GM18505 (cell line): ENCODE measurements around the gene UBE2S.

Experiments used
- ATAC-seq: cut with Tn5 transposase; IDR thresholded peaks from one replicate; pipeline ENCODE4 v1.9.1; 2021; ENCODE audit not compliant: unreplicated experiment
- POLR2A ChIP-seq: IDR thresholded peaks from 4 replicates; pipeline ENCODE4 v1.6.1; 2011; ENCODE audit warnings: borderline replicate concordance; ENCODE audit not compliant: insufficient read depth, insufficient read length; ENCODE audit errors: extremely low read depth

The UBE2S gene

DNA sequence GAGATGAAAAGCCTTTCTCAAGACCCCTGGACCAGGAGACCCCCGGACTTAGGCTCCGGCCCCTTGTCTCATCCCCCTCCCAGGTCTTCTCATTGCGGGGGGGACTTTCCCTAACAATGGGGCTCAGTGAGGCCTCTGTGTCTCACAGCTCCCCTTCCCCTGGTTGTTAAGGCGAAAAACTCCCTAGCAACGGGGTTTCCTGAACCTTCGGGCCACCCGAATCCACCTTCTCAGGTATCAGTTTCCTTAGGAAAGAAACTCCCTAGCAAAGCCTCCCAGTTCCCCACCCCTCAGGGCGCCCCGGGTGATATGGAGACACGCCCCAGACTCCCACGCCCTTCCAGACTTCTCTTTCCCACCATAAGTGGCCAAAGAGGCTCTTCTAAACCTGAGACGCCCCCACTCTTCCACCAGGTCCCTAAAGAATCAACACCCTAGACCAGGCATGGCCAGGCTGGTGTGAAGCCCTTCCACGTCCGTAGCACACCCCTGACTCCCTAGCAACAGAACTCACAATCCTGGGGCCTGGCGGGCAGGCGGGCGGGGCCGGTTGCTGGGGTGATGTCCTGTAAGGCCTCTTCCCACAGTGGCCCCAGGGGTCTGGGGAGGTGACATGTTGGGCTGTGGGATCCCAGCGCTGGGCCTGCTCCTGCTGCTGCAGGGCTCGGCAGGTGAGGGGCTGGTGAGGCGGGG lies 31.2 kb downstream of the UBE2S start, which contains the start of gene TMEM190:
TSS of gene TMEM190 (plus strand) at position 586 of the 693 bp plus-strand sequence. CDS start at position 614, 28 bp downstream.
- ATAC-seq: no peak
- TF ChIP-seq POLR2A: no peak

- ATAC-seq: no peak
Observed at GRCh38 chr19:55373993-55374757, 33.4 kb downstream of the UBE2S start.

GRCh38 chr19:55373306-55373992 lies 34.1 kb downstream of the UBE2S start:
- no peak for TF ChIP-seq POLR2A
- ATAC-seq: no peak

More at GRCh38 chr19:55373993-55374757, 33.4 kb downstream of the UBE2S start:
- TF ChIP-seq POLR2A: no peak

GRCh38 chr19:55372316-55373081 lies 35.1 kb downstream of the UBE2S start:
- no peak for ATAC-seq
- TF ChIP-seq POLR2A: no peak

- ATAC-seq: no peak
- TF ChIP-seq POLR2A: no peak
Observed at GRCh38 chr19:55370305-55370988, 37.1 kb downstream of the UBE2S start, which contains the start of gene IL11. Gene IL11 (minus strand): TSS chr19:55370463. CDS start chr19:55370310, 153 bp downstream.

GRCh38 chr19:55369653-55370304 lies 37.8 kb downstream of the UBE2S start:
- no peak for ATAC-seq

DNA sequence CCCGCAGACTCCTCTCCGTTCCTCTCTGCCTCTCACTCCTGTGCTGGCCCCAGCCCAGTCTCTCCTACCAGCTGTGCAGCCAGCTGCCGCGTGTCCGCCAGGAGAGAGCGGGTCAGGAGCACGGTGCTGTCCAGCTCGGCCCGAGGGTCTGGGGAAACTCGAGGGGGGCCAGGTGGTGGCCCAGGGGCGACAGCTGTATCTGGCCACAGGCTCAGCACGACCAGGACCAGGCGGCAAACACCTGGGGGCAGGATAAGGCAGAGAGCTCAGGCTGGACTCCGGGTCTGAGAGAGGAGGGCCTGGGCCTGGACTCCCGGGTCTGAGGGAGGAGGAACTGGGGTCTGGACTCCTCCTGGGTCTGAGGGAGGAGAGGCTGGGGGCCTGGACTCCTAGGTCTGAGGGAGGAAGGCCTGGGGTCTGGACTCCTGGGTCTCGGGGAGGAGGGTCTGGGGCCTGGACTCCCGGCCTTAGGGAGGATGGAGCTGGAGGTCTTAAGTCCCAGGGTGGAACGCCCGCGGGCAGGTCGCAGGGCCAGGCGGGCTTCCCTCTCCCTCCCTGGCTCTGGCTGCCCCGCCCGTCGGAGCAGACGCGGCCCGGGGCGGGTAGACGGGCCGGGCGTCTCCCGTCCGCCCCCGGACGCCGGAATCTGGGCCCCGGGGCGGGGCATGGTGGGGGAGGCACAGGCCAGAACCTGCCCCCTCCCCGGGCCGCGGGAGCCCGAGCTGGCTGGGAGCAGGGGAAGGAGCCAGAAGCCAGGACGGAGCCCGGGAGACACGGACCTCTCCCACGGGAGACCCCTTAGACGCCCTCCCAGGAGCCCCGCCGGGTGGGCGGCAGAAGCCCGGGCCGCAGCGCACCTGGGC lies 38.7 kb downstream of the UBE2S start:
- no peak for TF ChIP-seq POLR2A
- no peak for ATAC-seq

More at GRCh38 chr19:55369653-55370304, 37.8 kb downstream of the UBE2S start:
- TF ChIP-seq POLR2A: no peak

GRCh38 chr19:55368106-55368505 lies 39.5 kb downstream of the UBE2S start:
- TF ChIP-seq POLR2A: no peak
- ATAC-seq: no peak

DNA sequence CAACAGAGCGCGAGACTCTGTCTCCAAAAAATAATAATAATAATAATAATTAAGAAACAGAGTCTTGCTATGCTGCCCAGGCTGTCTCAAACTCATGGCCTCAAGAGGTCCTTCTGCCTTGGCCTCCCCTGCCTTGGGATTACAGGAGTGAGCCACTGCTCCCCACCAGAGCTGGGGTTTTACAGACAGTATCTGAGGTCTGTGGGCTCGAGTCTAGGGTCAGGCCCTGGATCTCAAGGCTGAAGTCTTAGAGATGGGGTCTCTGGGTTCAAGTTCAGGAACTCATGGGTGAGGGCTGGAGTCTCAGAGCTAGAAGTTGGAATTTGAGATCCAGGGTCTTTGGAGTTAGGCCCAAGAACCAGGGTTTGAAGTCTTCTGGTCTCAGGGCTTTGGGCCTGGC lies 40.8 kb downstream of the UBE2S start:
- ATAC-seq: no peak
- TF ChIP-seq POLR2A: no peak

DNA sequence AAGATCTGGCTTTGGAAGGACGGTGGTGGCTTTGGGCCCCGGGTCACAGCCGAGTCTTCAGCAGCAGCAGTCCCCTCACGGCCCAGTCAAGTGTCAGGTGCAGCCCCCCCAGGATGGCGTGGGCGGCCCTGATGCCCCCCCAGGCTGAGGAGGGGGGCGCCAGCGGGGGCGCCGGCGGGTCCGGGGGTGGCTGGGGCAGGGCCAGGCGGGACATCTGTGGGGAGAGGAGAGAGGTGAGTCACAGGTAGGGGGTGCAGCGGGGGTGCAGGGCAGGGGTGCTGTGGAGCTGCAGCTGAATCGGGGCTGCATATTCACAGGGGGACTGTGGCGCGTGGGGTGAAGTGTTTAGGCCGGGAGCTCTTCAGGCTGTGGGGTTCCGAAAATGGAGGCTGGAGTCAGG lies 41.6 kb downstream of the UBE2S start:
- ATAC-seq: no peak
- TF ChIP-seq POLR2A: no peak

- no peak for TF ChIP-seq POLR2A
- ATAC-seq: no peak
Observed at GRCh38 chr19:55365245-55365644, 42.3 kb downstream of the UBE2S start.
